KOPT-K1 (cell line): ENCODE measurements around the gene PTPRG.

Experiments used
- H3K27ac ChIP-seq: fragments of 200-600 bp; sonication (generic); 2 replicates; pipeline ENCODE4 v1.5.1; 2016; ENCODE audit warnings: antibody characterized with exemption, mild to moderate bottlenecking, low read depth, low read length; ENCODE audit not compliant: poor library complexity, severe bottlenecking
- H3K36me3 ChIP-seq: fragments of 200-600 bp; sonication (generic); 2 replicates; pipeline ENCODE4 v1.5.1; 2017; ENCODE audit warnings: antibody characterized with exemption, mild to moderate bottlenecking, low read length, moderate library complexity; ENCODE audit not compliant: insufficient read depth
- H3K9me3 ChIP-seq: fragments of 200-600 bp; sonication (generic); 2 replicates; pipeline ENCODE4 v1.5.1; 2017; ENCODE audit warnings: antibody characterized with exemption, low read length, mild to moderate bottlenecking; ENCODE audit not compliant: insufficient read depth, poor library complexity, severe bottlenecking

PTPRG gene

GRCh38 chr3:62007036-62007435 is 445.7 kb downstream of the PTPRG start:
- Histone ChIP-seq H3K36me3 (no peaks in the 10 kb centered on the region), H3K27ac (no peak overlapping the region), H3K9me3 (peaks cover 4% of the 10 kb centered on the region)

DNA sequence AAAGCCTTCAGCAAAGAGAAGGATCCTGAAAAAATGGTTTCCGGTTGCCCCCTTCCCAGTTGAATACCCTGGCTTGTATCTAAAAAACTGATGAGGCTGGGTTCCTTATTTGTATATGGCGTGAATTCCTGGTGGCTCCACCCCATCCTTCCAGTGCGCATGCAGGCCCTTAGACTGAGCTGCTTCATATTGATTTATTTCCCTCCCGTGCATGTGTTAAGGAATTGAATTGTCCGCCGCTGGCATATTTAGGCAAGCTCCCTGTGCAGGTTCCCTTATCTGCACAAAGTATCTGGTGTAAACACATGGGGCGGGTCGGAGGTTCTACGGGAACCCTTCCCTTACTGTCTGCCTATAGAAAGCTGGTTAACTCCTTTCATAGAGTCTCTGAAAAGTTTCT is 449.6 kb downstream of the PTPRG start:
- Histone ChIP-seq H3K27ac (no peak overlapping the region), H3K9me3 (peaks cover 4% of the 10 kb centered on the region), H3K36me3 (no peaks in the 10 kb centered on the region)

- Histone ChIP-seq H3K9me3 (peaks cover 4% of the 10 kb centered on the region), H3K36me3 (no peaks in the 10 kb centered on the region), H3K27ac (no peak overlapping the region)
Measured at GRCh38 chr3:62011666-62012065, 450.3 kb downstream of the PTPRG start.

DNA sequence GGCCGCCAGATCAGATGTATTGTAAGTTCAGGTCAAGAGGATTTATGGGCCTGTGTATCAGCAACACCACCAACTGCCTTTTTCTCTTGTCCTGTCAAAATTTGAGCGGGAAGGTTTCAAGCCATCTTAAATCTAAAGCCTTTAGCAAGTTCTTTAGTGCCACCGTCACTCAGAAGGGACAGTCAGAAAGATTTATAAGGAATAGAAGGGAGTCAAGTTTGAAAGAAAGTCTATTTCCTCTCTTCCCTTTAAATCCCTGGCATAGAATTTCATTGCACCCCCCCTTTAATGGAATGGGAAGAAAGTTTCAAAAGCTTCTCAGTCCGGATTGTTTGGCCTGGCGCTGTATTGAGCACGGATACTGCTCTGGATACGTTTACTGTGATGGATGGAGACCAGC is 452.6 kb downstream of the PTPRG start:
- H3K36me3 ChIP-seq: no peaks in the 10 kb centered on the region
- no peak overlapping the region for H3K27ac ChIP-seq
- peaks cover 4% of the 10 kb centered on the region for H3K9me3 ChIP-seq

GRCh38 chr3:62015111-62015510 is 453.7 kb downstream of the PTPRG start:
- peaks cover 4% of the 10 kb centered on the region for H3K9me3 ChIP-seq
- no peaks in the 10 kb centered on the region for H3K36me3 ChIP-seq
- H3K27ac ChIP-seq: no peak overlapping the region

- no peaks in the 10 kb centered on the region for H3K36me3 ChIP-seq
- H3K9me3 ChIP-seq: no peaks in the 10 kb centered on the region
- H3K27ac ChIP-seq: no peak overlapping the region
Measured at GRCh38 chr3:62019906-62020305, 458.5 kb downstream of the PTPRG start.

GRCh38 chr3:62020706-62021105 is 459.3 kb downstream of the PTPRG start:
- no peaks in the 10 kb centered on the region for H3K9me3 ChIP-seq
- no peak overlapping the region for H3K27ac ChIP-seq
- H3K36me3 ChIP-seq: no peaks in the 10 kb centered on the region

GRCh38 chr3:62022312-62022711 is 460.9 kb downstream of the PTPRG start:
- Histone ChIP-seq H3K36me3 (no peaks in the 10 kb centered on the region), H3K27ac (no peak overlapping the region), H3K9me3 (no peaks in the 10 kb centered on the region)

GRCh38 chr3:62024882-62025281 is 463.5 kb downstream of the PTPRG start:
- Histone ChIP-seq H3K27ac (no peak overlapping the region), H3K9me3 (no peaks in the 10 kb centered on the region), H3K36me3 (no peaks in the 10 kb centered on the region)

DNA sequence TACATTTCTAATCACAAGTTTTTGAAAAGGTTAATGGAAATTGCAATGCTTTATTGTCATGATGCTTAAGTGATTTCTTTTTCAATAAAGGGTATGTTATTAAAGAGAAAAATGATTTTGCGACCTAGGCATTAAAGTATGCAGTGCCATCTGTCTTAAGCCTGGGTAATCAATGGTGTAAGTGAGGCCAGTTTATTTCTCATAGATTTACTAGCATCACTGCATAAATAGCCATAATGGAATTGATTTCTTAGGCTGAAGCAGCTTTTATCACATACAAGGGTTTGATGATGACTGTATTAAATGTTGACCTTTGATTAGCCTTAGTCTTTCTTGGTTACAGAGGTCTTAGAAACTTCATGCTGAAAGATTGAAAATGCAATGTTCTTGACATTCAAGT is 464.5 kb downstream of the PTPRG start:
- no peaks in the 10 kb centered on the region for H3K36me3 ChIP-seq
- H3K27ac ChIP-seq: no peak overlapping the region
- H3K9me3 ChIP-seq: no peaks in the 10 kb centered on the region

DNA sequence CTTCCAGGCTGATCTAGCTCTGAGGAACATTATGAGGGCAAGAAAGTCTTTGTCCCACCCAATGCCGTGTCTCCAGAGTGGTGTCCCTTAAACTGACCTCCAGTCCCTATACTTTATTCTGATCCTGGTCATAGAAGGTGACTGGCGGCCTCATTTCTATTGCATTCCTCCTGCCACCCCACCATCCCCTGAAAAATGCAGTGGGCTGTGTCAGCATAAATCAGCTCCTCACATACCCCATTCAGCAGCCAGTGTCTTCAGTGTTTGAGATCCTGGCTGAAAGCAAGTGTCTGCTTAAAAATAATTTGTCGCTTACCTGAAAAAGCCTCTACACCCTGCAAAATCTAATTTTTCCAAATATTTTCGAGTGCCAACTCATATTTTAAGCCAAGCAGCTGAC is 465.9 kb downstream of the PTPRG start:
- Histone ChIP-seq H3K36me3 (no peaks in the 10 kb centered on the region), H3K27ac (no peak overlapping the region), H3K9me3 (no peaks in the 10 kb centered on the region)

GRCh38 chr3:62027796-62028195 is 466.4 kb downstream of the PTPRG start:
- Histone ChIP-seq H3K36me3 (no peaks in the 10 kb centered on the region), H3K9me3 (no peaks in the 10 kb centered on the region), H3K27ac (no peak overlapping the region)

GRCh38 chr3:62028236-62028635 is 466.9 kb downstream of the PTPRG start:
- no peaks in the 10 kb centered on the region for H3K9me3 ChIP-seq
- H3K27ac ChIP-seq: no peak overlapping the region
- H3K36me3 ChIP-seq: no peaks in the 10 kb centered on the region

DNA sequence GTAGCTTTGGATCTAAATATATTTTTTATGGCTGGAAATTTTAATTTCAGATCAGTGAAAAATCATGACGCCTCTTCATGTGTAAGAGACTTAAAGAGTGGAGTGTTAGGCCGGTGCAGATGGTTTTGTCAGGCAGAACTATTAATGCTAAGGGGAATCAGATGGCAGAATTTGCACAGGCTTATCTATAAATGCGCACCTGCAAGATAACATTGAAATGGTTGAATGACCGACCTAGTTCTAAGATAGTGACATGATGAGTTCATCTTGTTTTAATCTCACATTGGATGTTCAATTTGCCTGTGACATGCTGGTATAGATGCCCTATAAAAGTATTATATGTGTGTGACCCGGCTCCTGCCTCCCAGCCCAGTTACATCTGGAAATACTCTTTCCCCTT is 471.4 kb downstream of the PTPRG start:
- no peak overlapping the region for H3K27ac ChIP-seq
- no peaks in the 10 kb centered on the region for H3K36me3 ChIP-seq
- no peaks in the 10 kb centered on the region for H3K9me3 ChIP-seq

GRCh38 chr3:62035402-62036057 is 474.2 kb downstream of the PTPRG start:
- Histone ChIP-seq H3K36me3 (no peaks in the 10 kb centered on the region), H3K27ac (no peak overlapping the region), H3K9me3 (no peaks in the 10 kb centered on the region)

GRCh38 chr3:62036726-62037125 is 475.4 kb downstream of the PTPRG start:
- Histone ChIP-seq H3K36me3 (no peaks in the 10 kb centered on the region), H3K9me3 (no peaks in the 10 kb centered on the region), H3K27ac (no peak overlapping the region)
